T-helper 2 cell treated with Interferon-gamma antibody and Interleukin-4, amounts not matched to agents 100 ng/mL and 5 ng/mL, for 36 hours (primary cell): ENCODE results near the gene DIDO1. TPM values are rescaled to one million over a fixed set of nuclear protein-coding genes. Genes with fewer than 3 reads are reported as not detected.

Experiments used
- intact Hi-C: fragments of 100-400 bp; cut with micrococcal nuclease; formaldehyde crosslinking; loops from one replicate; pipeline ENCODE4 v1.15.1; 2023
- total RNA-seq: library from RNA; stranded (reverse); gene quantifications from 2 replicates; pipeline ENCODE4 v1.2.3, GENCODE V29; 2022

Gene DIDO1
- total RNA-seq, 1 donor from 2014 or later = 72.8 TPM

- intact Hi-C loops = no loop called here
Measured at GRCh38 chr20:62951143-62951895, 25.0 kb upstream of the DIDO1 start.

- intact Hi-C loops = no loop called here
Measured at GRCh38 chr20:62950741-62951140, 24.4 kb upstream of the DIDO1 start.

GRCh38 chr20:62949962-62950361 lies 23.7 kb upstream of the DIDO1 start:
- intact Hi-C loops = no loop called here

- intact Hi-C loops = no loop called here
Measured at GRCh38 chr20:62949153-62949821, 23.0 kb upstream of the DIDO1 start.

- intact Hi-C loops = no loop called here
Measured at GRCh38 chr20:62947532-62948300, 21.4 kb upstream of the DIDO1 start.

- intact Hi-C loops = no loop called here
Measured at GRCh38 chr20:62946918-62947317, 20.6 kb upstream of the DIDO1 start.

- intact Hi-C loops = no loop called here
Measured at GRCh38 chr20:62945771-62946339, 19.6 kb upstream of the DIDO1 start.

- intact Hi-C loops = no loop called here
Measured at GRCh38 chr20:62944746-62945145, 18.4 kb upstream of the DIDO1 start.

- intact Hi-C loops = no loop called here
Measured at GRCh38 chr20:62944184-62944583, 17.9 kb upstream of the DIDO1 start.

- intact Hi-C loops = no loop called here
Measured at GRCh38 chr20:62943396-62943795, 17.1 kb upstream of the DIDO1 start.

- intact Hi-C loops = no loop called here
Measured at GRCh38 chr20:62942456-62942855, 16.2 kb upstream of the DIDO1 start.

GRCh38 chr20:62941792-62942191 lies 15.5 kb upstream of the DIDO1 start:
- intact Hi-C loops = no loop called here

GRCh38 chr20:62940875-62941274 lies 14.6 kb upstream of the DIDO1 start:
- intact Hi-C loops = no loop called here

- intact Hi-C loops = loop anchor here (1.0 to 5.0 kb wide), 5 partner anchors 9 to 636 kb away; partner anchors contain the start of gene ADRM1
Measured at GRCh38 chr20:62938105-62938888, 12.0 kb upstream of the DIDO1 start, which contains the start of gene GID8. Gene GID8, plus strand, starts transcription at chr20:62938147. Its CDS starts 3,356 bp downstream, at chr20:62941503.

- intact Hi-C loops = loop anchor here (1.0 to 5.0 kb wide), 6 partner anchors 8 to 635 kb away; partner anchors contain the start of gene ADRM1
Measured at GRCh38 chr20:62937268-62938104, 11.2 kb upstream of the DIDO1 start.

GRCh38 chr20:62935968-62936585 lies 9.8 kb upstream of the DIDO1 start:
- intact Hi-C loops = loop anchor here (5.0 kb wide), 2 partner anchors 34 to 634 kb away; partner anchors contain the start of gene ADRM1

GRCh38 chr20:62935204-62935967 lies 9.1 kb upstream of the DIDO1 start:
- intact Hi-C loops = loop anchor here (5.0 kb wide), 2 partner anchors 33 to 633 kb away; partner anchors contain the start of gene ADRM1

GRCh38 chr20:62933966-62934365 lies 7.7 kb upstream of the DIDO1 start:
- intact Hi-C loops = no loop called here
